ENCODE measurements around the gene MBD1. TPM values are rescaled to one million over a fixed set of nuclear protein-coding genes. Genes with fewer than 3 reads are reported as not detected.

The MBD1 gene
- total RNA-seq, 1 donor from 2014 or later = 72.2 TPM

- H3K36me3 ChIP-seq (ENCODE audit: control insufficient read depth, insufficient read depth, low read length) = peaks cover 1% of the 10 kb centered on the region
- no peak for TF ChIP-seq CTCF (IDR thresholded peaks at IDR 0.05; ENCODE audit: insufficient read depth, low read length, poor library complexity, severe bottlenecking)
- H3K4me3 ChIP-seq (ENCODE audit: low read depth, low read length) = no peak overlapping the region
- no peak for DNase-seq (ENCODE audit: low read depth)
- H3K27me3 ChIP-seq (ENCODE audit: control insufficient read depth, insufficient read depth, low read length) = no peaks in the 10 kb centered on the region
These were observed 7.9 kb downstream of the MBD1 start for GRCh38 chr18:50273203-50274043.

- TF ChIP-seq CTCF (IDR thresholded peaks at IDR 0.05; ENCODE audit: insufficient read depth, low read length, poor library complexity, severe bottlenecking) = no peak
- no peak for DNase-seq (ENCODE audit: low read depth)
- peaks cover 1% of the 10 kb centered on the region for H3K36me3 ChIP-seq (ENCODE audit: control insufficient read depth, insufficient read depth, low read length)
- no peak overlapping the region for H3K4me3 ChIP-seq (ENCODE audit: low read depth, low read length)
- H3K27me3 ChIP-seq (ENCODE audit: control insufficient read depth, insufficient read depth, low read length) = no peaks in the 10 kb centered on the region
These were observed 8.8 kb downstream of the MBD1 start for GRCh38 chr18:50272568-50272967.

- Histone ChIP-seq H3K27me3 (ENCODE audit: control insufficient read depth, insufficient read depth, low read length) (no peaks in the 10 kb centered on the region), H3K4me3 (ENCODE audit: low read depth, low read length) (peak overlapping the region; percentile 53), H3K36me3 (ENCODE audit: control insufficient read depth, insufficient read depth, low read length) (no peaks in the 10 kb centered on the region)
- peak; percentile 87 for TF ChIP-seq CTCF (IDR thresholded peaks at IDR 0.05; ENCODE audit: insufficient read depth, low read length, poor library complexity, severe bottlenecking)
- DNase-seq (ENCODE audit: low read depth) = no peak
These were observed 13.1 kb downstream of the MBD1 start for GRCh38 chr18:50268022-50268747.

- TF ChIP-seq CTCF (IDR thresholded peaks at IDR 0.05; ENCODE audit: insufficient read depth, low read length, poor library complexity, severe bottlenecking) = no peak
- DNase-seq (ENCODE audit: low read depth) = peak; percentile 74
These were observed 15.0 kb downstream of the MBD1 start, which contains the start of gene CFAP53 for GRCh38 chr18:50266248-50266704. TSS of gene CFAP53 (minus strand) at chr18:50266495. CDS start at chr18:50266404, 91 bp downstream.

GRCh38 chr18:50262977-50263376 lies 18.3 kb downstream of the MBD1 start:
- no peak overlapping the region for H3K4me3 ChIP-seq (ENCODE audit: low read depth, low read length)
- TF ChIP-seq CTCF (IDR thresholded peaks at IDR 0.05; ENCODE audit: insufficient read depth, low read length, poor library complexity, severe bottlenecking) = no peak
- no peaks in the 10 kb centered on the region for H3K27me3 ChIP-seq (ENCODE audit: control insufficient read depth, insufficient read depth, low read length)
- DNase-seq (ENCODE audit: low read depth) = no peak
- H3K36me3 ChIP-seq (ENCODE audit: control insufficient read depth, insufficient read depth, low read length) = no peaks in the 10 kb centered on the region

More at GRCh38 chr18:50266248-50266704, 15.0 kb downstream of the MBD1 start, which contains the start of gene CFAP53:
- H3K36me3 ChIP-seq (ENCODE audit: control insufficient read depth, insufficient read depth, low read length) = no peaks in the 10 kb centered on the region
- no peaks in the 10 kb centered on the region for H3K27me3 ChIP-seq (ENCODE audit: control insufficient read depth, insufficient read depth, low read length)
- peak within 1 kb of the TSS; percentile 85 for H3K4me3 ChIP-seq (ENCODE audit: low read depth, low read length)
